ENCODE measurements around the gene MATCAP1.

DNA sequence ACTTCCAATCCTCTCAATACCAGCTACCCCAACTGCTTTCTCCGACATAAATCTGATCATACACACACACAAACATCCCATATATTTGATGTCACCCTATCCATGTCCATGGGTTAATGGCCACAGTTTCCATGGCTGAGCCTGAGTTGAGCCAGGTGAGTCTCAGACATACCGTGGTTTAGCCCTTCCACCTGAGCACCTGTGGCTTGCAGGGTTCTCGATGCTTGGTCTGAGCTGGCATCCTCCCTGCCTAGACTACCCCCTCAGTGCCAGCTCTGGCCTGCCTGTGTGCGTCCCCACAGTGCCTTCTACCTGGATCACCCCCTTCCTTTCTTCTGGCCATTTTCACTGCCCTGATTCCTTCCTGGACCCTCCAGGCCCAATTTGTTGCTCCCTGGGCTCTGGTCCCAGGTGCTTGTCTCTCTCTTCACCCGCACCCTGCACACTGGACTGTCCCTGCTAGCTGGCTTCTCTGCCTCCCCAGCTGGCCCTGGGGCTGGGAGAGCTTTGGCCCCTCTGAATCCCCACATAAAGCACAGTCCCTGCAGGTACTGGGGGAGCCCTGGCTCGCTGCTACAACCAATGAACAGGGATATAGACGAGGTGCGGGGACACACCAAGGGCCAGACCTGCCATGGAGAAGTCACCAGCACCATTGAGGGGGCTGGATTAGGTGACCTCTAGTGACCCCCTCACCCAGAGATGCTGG, 22.5 kb upstream of the MATCAP1 start:
- TF ChIP-seq, protein P1, sequence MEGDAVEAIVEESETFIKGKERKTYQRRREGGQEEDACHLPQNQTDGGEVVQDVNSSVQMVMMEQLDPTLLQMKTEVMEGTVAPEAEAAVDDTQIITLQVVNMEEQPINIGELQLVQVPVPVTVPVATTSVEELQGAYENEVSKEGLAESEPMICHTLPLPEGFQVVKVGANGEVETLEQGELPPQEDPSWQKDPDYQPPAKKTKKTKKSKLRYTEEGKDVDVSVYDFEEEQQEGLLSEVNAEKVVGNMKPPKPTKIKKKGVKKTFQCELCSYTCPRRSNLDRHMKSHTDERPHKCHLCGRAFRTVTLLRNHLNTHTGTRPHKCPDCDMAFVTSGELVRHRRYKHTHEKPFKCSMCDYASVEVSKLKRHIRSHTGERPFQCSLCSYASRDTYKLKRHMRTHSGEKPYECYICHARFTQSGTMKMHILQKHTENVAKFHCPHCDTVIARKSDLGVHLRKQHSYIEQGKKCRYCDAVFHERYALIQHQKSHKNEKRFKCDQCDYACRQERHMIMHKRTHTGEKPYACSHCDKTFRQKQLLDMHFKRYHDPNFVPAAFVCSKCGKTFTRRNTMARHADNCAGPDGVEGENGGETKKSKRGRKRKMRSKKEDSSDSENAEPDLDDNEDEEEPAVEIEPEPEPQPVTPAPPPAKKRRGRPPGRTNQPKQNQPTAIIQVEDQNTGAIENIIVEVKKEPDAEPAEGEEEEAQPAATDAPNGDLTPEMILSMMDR (IDR thresholded peaks at IDR 0.05; ENCODE audit: low read depth, low read length, poor library complexity, severe bottlenecking), result no peak
- no peak for TF ChIP-seq EZH2phosphoT487 (IDR thresholded peaks at IDR 0.05; ENCODE audit: borderline replicate concordance, low read length)
